T-helper 22 cell (primary cell): Measurements from ENCODE around the gene SH3PXD2B.
"Not testable (repeated sequence)": the region's sequence is repeated elsewhere in the genome, so short reads cannot be mapped to it uniquely, and the experiment has no call there.

Experiments
- DNase-seq: peaks from one replicate; pipeline ENCODE4 v3.0.0-alpha.2; 2020; ENCODE audit warnings: low read depth

The SH3PXD2B gene

GRCh38 chr5:172485511-172486202 is 31.3 kb upstream of the SH3PXD2B start:
- DNase-seq: no peak

GRCh38 chr5:172484664-172485063 is 30.3 kb upstream of the SH3PXD2B start:
- no peak for DNase-seq

- no peak for DNase-seq
These were observed 28.1 kb upstream of the SH3PXD2B start for GRCh38 chr5:172482156-172483020.

- no peak for DNase-seq
These were observed 26.9 kb upstream of the SH3PXD2B start for GRCh38 chr5:172481011-172481800.

GRCh38 chr5:172479784-172480115 is 25.4 kb upstream of the SH3PXD2B start:
- no peak for DNase-seq

- no peak for DNase-seq
These were observed 24.9 kb upstream of the SH3PXD2B start for GRCh38 chr5:172479034-172479783.

GRCh38 chr5:172478695-172479033 is 24.3 kb upstream of the SH3PXD2B start:
- DNase-seq: not testable (repeated sequence)

GRCh38 chr5:172478256-172478655 is 23.9 kb upstream of the SH3PXD2B start:
- no peak for DNase-seq

GRCh38 chr5:172477466-172477865 is 23.1 kb upstream of the SH3PXD2B start:
- DNase-seq: no peak

- no peak for DNase-seq
These were observed 20.0 kb upstream of the SH3PXD2B start for GRCh38 chr5:172474293-172474692.

GRCh38 chr5:172473427-172473826 is 19.1 kb upstream of the SH3PXD2B start:
- no peak for DNase-seq

GRCh38 chr5:172469697-172470096 is 15.4 kb upstream of the SH3PXD2B start:
- DNase-seq: no peak

GRCh38 chr5:172466062-172466461 is 11.7 kb upstream of the SH3PXD2B start:
- DNase-seq: no peak

GRCh38 chr5:172463031-172463430 is 8.7 kb upstream of the SH3PXD2B start:
- no peak for DNase-seq

GRCh38 chr5:172459783-172460165 is 5.4 kb upstream of the SH3PXD2B start:
- DNase-seq: no peak

- no peak for DNase-seq
These were observed 4.9 kb upstream of the SH3PXD2B start for GRCh38 chr5:172458976-172459782.

GRCh38 chr5:172456076-172456722 is 1.9 kb upstream of the SH3PXD2B start:
- DNase-seq: no peak

- no peak for DNase-seq
These were observed 1.3 kb upstream of the SH3PXD2B start for GRCh38 chr5:172455511-172456061.

- DNase-seq: no peak
These were observed 709 bp upstream of the SH3PXD2B start for GRCh38 chr5:172455087-172455381.

- DNase-seq: no peak
These were observed 353 bp downstream of the SH3PXD2B start for GRCh38 chr5:172453986-172454357.
